ENCODE data around the gene SNX27.
A peak's percentile ranks its signal among the peaks of the same experiment; 100 is the strongest.
"Not testable (repeated sequence)": the region's sequence is repeated elsewhere in the genome, so short reads cannot be mapped to it uniquely, and the experiment has no call there.

Gene SNX27

DNA sequence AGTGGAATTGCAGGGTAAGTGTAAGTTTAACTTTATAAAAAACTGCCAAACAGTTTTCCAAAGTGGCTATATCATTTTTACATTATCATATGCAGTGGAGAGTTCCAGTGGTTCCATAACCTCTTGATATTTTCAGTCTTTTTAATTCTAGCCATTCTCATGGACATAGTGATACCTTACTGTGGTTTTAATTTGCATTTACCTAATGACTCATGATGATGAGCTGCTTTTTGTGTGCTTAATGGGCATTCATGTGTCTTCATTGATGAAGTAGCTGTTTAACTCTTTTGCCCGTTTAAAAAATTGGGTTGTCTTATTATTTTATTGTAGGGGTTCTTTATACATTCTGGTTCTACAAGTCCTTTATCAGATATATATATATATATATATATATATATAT lies 29.4 kb downstream of the SNX27 start:
- DNase-seq: no peak

DNA sequence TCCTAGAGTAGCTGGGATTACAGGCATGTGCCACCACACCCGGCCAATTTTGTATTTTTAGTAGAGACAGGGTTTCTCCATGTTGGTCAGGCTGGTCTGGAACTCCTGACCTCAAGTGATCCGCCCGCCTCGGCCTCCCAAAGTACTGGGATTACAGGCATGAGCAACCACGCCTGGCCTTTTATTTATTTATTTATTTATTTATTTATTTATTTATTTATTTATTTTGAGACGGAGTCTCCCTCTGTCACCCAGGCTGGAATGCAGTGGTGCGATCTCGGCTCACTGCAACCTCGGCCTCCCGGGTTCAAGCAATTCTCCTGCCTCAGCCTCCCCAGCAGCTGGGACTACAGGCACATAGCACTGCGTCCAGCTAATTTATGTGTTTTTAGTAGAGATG lies 31.2 kb downstream of the SNX27 start:
- not testable (repeated sequence) for DNase-seq

DNA sequence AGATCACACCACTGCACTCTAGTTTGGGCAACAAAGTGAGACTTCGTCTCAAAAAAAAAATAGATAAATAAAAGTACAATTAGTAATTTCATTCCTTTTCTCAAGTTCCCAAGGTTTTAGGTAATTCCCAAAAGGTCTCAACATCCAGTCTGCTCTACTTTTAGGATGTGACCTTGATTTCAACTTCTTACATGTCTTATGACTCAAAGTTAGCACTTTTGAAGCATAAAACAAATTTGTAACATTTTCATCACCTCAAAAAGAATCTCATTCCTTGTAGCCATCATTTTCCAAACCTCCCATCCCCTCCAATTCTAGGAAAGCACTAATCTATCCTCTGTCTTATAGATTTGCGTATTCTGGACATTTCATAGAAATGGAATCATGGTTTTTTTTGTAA lies 32.2 kb downstream of the SNX27 start:
- DNase-seq: no peak

DNA sequence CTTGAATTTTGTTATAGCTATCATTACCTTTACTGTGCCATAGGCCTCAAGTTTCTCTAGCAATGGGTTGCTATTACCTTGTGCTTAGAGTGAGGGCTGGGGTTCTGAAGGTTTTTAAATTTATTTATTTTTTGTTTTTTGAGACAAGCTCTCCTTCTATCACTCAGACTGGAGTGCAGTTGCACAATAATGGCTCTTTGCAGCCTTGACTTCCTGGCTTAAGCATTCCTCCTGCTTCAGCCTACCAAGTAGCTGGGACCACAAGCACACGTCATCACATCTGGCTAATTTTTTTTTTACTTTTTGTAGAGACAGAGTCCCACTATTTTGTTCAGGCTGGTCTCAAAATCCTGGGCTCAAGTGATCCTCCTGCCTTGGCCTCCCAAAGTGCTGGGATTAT lies 41.5 kb downstream of the SNX27 start:
- DNase-seq: peak; percentile 53 to 81 (median 72)

DNA sequence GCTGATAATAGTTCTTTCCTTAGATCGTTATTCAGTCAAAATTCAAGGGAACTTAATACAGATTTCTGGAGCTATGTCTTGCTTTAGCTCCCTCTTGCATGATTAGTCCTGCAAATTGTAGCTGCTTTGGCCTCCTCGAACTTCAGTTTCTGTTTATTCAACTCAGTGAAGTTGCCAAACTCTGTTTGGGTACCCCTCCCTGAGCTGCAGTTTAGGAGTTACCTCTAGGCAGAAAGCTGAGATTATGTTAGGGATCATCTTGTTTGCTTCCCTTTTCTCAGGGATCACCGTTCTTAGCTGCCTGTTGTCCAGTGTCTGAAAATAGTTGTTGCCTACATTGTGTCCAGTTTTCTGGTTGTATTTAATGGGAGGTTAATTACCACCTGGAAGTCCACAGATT lies 43.5 kb downstream of the SNX27 start:
- DNase-seq: peak in 3 of 4 experiments; percentile 42 to 58 (median 48)

DNA sequence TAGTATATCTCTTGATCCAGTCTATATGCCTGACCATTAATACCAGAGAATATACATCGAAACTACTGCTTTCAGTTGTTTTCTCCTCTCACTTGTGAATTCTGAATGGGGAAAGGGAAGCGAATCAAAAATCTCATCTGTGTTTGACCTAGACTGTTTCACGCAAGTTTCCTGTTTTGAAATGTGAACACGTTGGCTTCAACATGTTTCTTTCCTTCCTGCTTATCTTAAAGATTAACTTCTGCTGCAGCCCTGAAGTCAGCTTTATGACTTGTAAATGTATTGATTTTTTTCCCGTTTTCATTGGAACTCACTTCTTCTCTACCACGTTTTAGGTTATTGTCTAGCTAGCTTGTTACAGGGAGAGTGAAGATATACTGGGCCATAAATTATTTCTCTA lies 49.9 kb downstream of the SNX27 start:
- DNase-seq: peak; percentile 35 to 74 (median 55)

DNA sequence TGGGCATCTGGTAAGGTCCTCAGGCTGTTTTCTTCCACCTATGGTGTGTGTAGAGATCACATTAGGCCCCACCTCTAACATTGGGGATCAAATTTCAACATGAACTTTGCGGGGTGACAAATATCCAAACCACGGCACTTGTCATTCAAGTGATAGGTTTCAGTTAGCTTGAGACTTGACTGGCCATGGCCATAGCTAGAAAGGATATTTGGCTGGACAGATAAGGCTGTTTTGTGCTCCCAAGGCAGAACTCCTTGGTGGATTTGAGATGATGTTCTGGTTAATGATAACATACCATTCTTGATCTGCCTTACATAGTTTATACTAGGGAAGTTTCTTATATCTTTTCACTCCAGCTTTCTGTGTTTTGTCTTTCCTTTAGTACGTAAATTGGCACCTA lies 56.2 kb downstream of the SNX27 start:
- no peak for DNase-seq

DNA sequence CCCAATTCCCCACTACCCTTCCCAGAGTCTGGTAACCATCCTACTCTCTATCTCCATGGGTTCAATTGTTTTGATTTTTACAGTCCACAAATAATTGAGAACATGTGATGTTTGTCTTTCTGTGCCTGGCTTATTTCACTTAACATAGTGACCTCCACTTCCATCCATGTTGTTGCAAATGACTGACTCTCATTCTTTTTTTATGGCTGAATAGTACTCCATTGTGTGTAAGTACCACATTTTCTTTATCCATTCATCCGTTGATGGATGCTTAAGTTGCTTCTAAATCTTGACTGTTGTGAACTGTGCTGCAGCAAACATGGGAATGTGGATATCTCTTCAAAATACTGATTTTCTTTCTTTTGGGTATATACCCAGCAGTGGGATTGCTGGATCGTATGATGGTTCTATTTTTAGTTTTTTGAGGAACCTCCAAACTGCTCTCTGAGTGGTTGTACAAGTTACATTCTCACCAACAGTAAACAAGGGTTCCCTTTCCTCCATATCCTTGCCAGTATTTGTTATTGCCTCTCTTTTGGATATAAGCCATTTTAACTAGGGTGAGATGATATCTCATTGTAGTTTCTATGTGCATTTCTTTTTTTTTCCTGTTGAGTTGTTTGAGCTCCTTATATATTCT lies 58.3 kb downstream of the SNX27 start:
- peak in 3 of 4 experiments; percentile 19 to 53 (median 53) for DNase-seq

DNA sequence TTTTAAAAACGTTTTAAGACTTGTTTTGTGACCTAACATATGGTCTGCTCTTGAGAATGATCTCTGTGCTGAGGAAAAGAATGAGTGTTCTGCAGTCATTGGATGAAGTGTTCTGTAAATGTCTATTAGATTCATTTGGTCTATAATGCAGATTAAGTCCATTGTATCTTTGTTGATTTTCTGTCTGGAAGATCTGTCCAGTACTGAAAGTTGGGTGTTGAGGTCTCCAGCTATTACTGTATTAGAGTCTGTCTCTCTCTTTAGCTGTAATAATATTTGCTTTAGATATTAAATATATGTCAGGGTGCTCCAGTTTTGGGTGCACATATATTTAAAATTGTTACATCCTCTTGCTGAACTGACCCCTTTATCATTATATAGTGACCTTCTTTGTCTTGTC lies 61.6 kb downstream of the SNX27 start:
- no peak for DNase-seq

DNA sequence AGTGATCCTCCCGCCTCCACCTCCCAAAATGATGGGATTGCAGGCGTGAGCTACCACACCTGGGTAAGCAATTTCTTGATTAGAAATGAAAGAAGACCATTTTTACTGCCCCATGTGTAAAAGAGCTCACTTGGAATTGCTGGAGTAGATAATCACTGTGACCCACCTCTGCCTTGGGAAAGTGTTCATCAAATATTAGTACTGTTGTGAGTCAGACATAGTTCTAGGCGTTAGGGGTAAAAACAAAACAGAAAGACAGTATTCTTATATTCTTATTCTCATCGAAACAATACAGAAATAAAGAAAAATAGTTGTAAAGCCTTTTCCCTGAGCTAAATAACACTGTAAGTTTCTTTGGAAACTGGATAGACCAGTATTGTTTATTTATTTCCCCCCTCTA lies 68.5 kb downstream of the SNX27 start:
- no peak for DNase-seq

DNA sequence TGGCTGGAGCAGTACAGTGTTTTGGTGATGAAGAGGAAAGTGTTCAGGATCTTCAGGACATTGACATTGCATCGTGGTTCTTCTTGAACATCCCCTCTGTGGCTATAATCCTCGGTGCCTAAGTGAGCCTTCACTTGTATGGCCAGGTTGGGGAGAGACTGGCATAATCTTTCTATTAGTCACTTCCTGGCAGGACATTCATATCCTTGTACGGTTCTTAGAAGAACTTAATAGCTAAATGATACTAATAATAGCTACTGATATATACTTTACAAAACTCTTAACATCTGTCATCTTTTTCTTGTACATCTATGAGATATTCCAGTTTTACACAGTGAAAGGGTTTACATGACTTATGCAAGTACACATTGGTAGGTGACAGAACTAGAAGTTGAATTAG lies 69.0 kb downstream of the SNX27 start:
- DNase-seq: no peak

DNA sequence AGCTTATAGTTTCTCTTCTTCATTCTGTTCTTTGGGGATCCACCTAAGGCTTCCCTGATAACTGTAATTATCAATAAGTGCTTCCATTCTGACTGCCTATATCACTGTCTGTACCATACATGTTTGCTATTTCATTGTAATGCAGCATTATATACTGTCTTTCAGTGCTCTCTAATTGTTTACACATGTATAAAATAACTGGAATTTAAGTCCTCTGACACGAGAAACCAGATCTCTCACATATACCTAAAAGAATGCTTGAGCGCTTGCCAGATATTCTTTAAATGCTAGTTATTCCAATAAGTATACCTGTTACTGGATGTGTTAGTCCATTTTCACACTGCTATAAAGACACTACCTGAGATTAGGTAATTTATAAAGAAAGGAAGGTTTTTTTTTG lies 70.1 kb downstream of the SNX27 start:
- DNase-seq: no peak

DNA sequence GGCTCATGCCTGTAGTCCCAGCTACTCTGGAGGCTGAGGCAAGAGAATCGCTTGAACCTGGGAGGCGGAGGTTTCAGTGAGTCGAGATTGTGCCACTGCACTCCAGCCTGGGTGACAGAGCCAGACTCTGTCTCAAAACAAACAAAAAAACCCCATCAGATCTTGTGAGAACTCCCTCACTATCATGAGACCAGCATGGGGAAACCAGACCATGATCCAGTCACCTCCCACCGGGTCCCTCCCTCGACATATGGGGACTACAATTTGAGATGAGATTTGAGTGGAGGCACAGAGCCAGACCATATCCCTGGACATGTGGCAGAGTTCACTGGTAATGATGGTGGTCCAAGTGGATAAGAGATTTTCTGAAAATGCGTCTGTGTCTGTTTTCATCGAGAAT lies 71.1 kb downstream of the SNX27 start:
- peak in 3 of 4 experiments; percentile 24 to 43 (median 25) for DNase-seq

DNA sequence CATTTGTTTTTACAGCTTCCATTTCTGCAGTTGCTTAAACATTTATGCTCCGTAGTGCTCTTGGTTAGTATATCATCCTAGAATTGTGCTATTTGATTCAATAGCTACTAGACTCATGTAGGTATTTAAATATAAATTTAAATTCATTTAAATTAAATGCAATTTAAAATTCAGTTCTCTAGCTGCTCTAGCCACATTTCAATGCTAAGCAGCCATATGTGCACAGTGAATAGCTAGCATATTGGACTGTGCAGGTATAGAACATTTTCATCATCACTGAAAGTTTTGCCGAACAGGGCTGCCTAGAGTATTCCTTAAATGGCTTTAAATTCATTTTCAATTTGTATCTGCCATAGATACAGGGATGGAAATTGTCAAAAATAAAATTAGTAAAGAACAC lies 72.3 kb downstream of the SNX27 start:
- no peak for DNase-seq

DNA sequence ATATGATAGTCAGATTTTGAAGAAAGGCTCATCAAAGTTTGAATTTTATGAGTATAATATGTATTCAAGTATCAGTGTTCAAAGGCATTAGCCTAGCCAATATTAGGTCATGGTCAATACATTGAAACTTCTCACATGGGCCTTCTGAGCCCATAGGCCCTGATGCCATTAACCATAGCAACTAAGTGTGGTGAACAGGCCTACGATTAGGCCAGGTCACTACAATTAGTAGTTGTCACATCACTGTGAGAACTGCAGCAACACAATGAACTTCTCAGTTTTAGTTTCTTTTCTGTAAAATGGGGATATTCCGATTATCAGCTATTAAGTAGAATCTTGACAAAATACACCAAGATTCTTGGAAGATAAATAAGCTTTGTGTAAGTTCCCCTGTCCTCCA lies 74.7 kb downstream of the SNX27 start:
- DNase-seq: no peak

DNA sequence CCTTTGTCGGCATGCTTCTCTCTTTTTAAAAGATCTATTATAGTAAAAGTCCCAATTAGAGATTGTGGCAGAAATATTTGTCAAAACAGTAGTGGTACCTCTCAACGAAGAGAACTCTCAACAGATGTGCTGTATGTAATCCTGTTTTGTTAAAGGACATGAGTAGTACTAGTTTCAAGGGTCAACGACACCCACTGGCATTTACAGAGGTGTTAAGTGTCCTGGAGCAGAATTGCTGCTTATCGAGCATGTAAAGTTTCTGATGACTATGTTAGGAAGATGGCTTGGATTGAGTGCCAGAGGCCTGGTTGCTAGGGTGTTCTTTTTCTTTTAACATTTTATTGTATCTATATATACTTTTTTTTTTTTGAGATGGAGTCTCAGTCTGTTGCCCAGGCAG lies 77.6 kb downstream of the SNX27 start:
- DNase-seq: no peak

DNA sequence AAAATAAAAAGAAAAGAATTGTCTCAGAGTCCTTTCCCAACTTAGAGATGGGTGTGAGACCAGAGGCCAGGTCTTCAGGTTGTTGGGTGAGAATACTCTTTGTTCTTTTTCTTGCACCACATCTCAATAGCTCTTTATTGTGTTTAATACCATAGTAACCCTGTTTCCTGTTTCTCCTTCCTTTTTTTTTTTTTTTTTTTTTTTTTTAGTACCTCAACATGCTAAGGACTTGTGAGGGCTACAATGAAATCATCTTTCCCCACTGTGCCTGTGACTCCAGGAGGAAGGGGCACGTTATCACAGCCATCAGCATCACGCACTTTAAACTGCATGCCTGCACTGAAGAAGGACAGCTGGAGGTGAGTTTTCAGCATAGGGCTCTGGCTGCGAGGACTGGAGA lies 80.4 kb downstream of the SNX27 start:
- DNase-seq: peak in 2 of 4 experiments; percentile 47 to 59

DNA sequence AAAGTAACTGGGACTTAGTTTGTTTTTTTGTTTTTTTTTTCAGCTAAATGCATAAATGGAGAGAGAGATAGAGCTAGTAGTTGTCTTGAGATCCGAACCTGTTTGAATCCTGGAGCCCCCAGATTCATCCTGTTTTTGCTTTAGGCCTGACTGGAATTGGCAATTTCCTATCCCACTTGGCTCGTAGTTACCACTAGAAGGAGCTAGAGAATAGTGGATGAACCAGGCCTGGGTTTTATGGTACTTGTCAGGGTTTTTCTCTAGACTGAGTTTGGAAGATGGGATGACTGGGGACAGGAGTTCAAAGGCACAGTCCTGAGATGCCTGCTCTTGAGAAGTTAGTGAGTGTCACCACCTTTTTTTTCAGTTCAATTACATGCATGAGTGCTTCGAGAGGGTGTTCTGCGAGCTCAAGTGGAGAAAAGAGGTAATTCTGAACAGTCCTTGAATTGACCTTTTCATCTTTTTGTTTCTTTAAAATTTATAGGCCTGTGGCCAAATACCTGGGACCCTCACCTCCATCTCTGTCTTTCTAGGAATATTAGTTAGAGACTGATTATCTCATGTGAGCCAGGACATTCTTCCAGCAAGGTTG lies 81.3 kb downstream of the SNX27 start:
- peak in 2 of 4 experiments; percentile 23 to 32 for DNase-seq

DNA sequence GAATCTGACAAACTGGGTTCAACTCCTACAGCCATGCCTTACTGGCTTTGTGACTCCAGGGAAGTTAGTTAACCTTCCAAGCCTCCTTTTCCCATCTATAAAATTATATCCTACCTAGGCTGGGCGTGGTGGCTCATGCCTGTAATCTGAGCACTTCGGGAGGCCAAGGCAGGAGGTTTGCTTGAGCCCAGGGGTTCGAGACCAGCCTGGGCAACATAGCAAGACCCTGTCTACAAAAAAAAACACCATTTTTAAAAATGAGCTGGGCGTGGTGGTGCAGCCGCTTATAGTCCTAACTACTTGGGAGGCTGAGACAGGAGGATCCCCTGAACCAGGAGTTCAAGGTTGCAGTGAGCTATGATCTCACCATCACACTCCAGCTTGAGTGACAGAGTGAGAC lies 89.7 kb downstream of the SNX27 start:
- DNase-seq: no peak

DNA sequence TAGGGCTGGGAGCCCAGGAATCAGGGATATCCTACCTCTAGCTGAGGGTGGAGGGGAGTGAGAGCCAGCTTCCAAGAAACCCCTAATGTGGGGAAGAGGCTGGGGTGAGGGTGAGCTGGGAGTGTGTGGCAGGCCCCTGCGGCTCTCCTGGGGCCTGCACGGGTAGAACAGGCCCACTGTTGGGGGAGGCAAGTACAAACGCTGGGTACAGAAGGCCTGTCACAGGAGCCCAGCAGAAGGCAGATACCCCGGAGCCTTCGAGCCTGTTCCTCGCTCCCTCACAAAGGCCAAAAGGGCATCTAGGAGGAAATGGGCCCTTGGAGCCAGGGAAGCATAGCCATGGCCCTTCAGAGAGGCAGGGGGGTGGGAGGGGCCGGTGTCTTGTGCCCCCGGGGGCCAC lies 91.1 kb downstream of the SNX27 start:
- no peak for DNase-seq

DNA sequence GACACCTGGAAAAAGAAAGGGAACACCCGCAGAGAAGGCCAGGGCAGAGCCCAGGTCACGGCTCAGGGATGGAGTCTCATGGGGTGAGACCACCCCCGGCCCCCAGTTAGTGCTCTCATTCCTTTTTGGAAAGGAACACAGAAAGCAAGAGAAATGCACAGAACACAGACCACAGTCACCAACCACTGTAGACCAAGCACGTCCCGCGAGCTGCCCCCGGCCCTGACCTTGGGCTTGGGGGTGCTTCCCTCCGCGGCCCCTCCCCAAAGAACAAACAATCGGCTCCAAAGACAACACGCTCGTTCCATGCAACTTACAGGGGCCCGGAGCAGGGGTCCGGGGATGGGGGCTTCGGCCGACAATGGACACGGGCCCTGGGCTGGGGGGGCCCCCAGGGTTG lies 92.0 kb downstream of the SNX27 start:
- no peak for DNase-seq

DNA sequence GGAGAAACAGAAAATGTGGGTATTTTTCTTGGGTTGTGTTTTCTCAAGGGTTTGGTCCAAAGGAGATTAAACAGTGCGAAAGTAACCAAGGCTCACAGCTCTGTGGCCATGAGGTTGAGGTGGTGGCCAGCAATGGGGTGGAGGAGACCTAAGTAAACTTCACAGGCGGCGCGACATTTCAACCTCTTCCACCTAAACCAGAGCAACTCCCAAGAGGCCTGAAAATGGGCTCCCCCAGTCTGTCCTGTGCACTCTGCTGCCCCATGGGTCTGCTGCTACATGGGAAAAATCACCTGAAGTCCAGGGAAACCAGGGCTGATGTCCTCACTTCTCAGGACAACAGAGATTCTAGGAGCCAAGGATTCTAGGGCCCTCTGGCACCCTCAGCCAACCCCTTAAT lies 92.4 kb downstream of the SNX27 start:
- no peak for DNase-seq

DNA sequence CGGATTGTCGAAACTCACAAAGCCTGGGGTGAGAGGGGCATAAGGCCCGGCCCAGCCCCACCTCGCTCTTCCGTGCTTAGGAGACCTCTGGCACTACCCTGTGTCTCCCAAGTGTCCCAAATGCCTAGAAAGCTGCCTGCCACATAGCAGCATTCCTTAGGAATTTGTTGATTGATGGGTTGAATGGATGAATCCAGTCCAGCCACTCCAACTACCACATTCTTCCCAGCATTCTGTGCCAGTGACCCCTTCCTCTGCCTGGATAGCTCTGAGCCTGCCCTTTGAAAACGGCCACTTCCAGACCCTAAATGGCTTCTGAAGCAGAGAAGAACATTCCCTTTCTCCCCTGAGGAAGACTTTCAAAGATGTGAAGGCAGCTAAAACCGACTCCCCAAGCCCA lies 93.3 kb downstream of the SNX27 start:
- DNase-seq: no peak

DNA sequence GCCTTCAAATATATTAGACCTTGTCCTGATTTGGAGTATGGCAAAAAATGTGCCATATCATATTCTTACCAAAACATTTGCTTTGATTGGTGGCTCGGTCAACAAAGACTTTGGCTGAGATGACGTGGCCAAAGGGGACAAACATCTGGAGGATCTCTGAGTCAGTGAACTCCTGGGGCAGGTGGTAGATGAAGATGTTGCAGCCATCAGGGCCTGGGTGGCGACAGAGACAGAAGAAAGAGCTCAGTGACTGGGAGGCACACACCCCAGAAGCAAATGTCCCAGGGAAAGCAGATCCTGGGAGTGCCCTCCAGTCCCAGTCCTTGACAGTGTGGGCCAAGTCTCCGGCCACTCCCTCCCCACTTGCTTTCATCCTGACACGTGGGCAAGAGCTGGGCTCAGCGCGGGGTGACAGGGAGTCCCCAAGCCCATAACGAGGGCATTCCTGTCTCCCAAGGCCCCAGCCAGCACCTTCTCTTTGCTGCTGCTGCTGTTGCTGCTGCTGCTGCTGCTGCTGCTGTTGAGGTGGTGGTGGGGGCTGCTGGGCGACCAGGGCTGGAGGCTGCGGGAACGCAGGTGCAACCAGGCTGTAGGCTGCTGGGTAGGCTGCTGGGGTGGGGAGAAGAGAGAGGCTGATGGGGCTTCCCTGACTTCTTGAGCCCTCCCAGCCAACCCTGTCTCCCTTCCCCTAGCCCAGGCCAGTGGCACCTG lies 94.1 kb downstream of the SNX27 start:
- DNase-seq: no peak
